GM19035 (cell line): Measurements from ENCODE around the gene OR7C2.

Experiments
- ATAC-seq: cut with Tn5 transposase; IDR thresholded peaks from one replicate; pipeline ENCODE4 v1.9.1; 2021; ENCODE audit not compliant: unreplicated experiment

OR7C2 gene

GRCh38 chr19:14978161-14978776, 37.0 kb downstream of the OR7C2 start:
- no peak for ATAC-seq

GRCh38 chr19:14979476-14980255, 38.4 kb downstream of the OR7C2 start, which contains the start of gene SLC1A6:
Gene SLC1A6, minus strand, starts transcription at chr19:14979864. Its CDS starts 6,954 bp downstream, at chr19:14972910.
- ATAC-seq, result no peak

DNA sequence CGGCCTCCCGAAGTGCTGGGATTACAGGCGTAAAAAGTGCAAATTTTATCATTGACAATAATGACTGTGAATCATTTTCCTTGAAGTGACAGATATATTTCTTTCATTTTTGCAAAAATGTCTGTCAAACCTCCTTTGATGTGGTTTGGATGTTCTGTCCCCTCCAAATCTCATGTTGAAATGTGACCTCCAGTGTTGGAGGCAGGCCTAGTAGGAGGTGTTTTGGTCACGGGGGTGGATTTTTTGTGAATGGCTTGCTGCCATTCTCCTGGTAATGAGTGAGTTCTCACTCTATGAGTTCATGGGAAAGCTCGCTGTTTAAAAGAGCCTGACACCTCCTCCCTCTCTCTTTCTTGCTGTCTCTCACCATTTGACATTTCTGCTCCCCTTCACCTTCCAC, 43.8 kb downstream of the OR7C2 start:
- ATAC-seq, result no peak
